A549 (cell line): Measurements from ENCODE around the gene RBBP8.

Source experiments
- CTCF ChIP-seq: fragments of >200 bp; sonication (Bioruptor Twin); formaldehyde crosslinking; IDR thresholded peaks from 3 replicates; pipeline ENCODE4 v1.5.1; 2016
- MAFK ChIP-seq: fragments of 450-650 bp; IDR thresholded peaks from 2 replicates; pipeline ENCODE4 v1.6.1; 2014; ENCODE audit not compliant: partially characterized antibody
- MAZ ChIP-seq: fragments of 150-350 bp; IDR thresholded peaks from 2 replicates; pipeline ENCODE4 v1.6.1; 2014; ENCODE audit warnings: antibody characterized with exemption, low read depth, low read length, borderline replicate concordance
- PBX3 ChIP-seq: IDR thresholded peaks from 2 replicates; pipeline ENCODE4 v1.6.1; 2012
- POLR2A ChIP-seq: IDR thresholded peaks from 2 replicates; pipeline ENCODE4 v1.6.1; 2012; ENCODE audit warnings: mild to moderate bottlenecking, low read length
- RAD21 ChIP-seq, 2 experiments: fragments of >200 bp in 1 of 2; sonication (Bioruptor Twin) in 1 of 2; formaldehyde crosslinking in 1 of 2; IDR thresholded peaks in 1 of 2; conservative IDR thresholded peaks in 1 of 2; 2 replicates in 1 of 2; 3 replicates in 1 of 2; pipeline ENCODE4 v1.6.1; 2012 to 2018; ENCODE audit warnings: inconsistent platforms in 1 of 2
- RFX5 ChIP-seq: fragments of 450-650 bp; IDR thresholded peaks from 2 replicates; pipeline ENCODE4 v1.7.1; 2014; ENCODE audit warnings: antibody characterized with exemption, mild to moderate bottlenecking, moderate library complexity

GRCh38 chr18:22983175-22983574, 50.0 kb downstream of the RBBP8 start:
- no peak for TF ChIP-seq MAZ
- TF ChIP-seq POLR2A, result no peak
- peak; percentile 54 for TF ChIP-seq CTCF
- no peak for TF ChIP-seq PBX3
- TF ChIP-seq MAFK, result no peak
- TF ChIP-seq RFX5, result no peak
- peak; percentile 65 to 75 for TF ChIP-seq RAD21 (conservative IDR thresholded peaks at IDR 0.05 in 1 of 2, IDR thresholded peaks at IDR 0.05 in 1 of 2)
